Astrocyte of the spinal cord (primary cell): ENCODE data around the gene OGFOD1.

Experiments
- DNase-seq: peaks from one replicate; pipeline ENCODE4 v3.0.0; 2011; ENCODE audit warnings: low read depth, low spot score
- H3K4me3 ChIP-seq: 2 replicates; pipeline ENCODE4 v1.5.1; 2011; ENCODE audit warnings: low read depth, mild to moderate bottlenecking, low read length, moderate library complexity
- CTCF ChIP-seq: IDR thresholded peaks from 2 replicates; pipeline ENCODE4 v1.5.1; 2012; ENCODE audit warnings: low read depth, mild to moderate bottlenecking, low read length, inconsistent platforms
- in situ Hi-C: cut with HindIII; loops from 2 replicates; pipeline ENCODE4 v1.10.0; 2017; ENCODE audit warnings: low sequenced_read_pairs

The OGFOD1 gene

GRCh38 chr16:56506941-56507340 is 55.6 kb downstream of the OGFOD1 start:
- in situ Hi-C loops, result no loop called here
- DNase-seq, result peak; percentile 59
- no peak for TF ChIP-seq CTCF
- H3K4me3 ChIP-seq, result no peak overlapping the region

- no peak overlapping the region for H3K4me3 ChIP-seq
- DNase-seq, result no peak
- in situ Hi-C loops, result no loop called here
- no peak for TF ChIP-seq CTCF
Measured at GRCh38 chr16:56510544-56510943, 59.2 kb downstream of the OGFOD1 start.

- TF ChIP-seq CTCF, result no peak
- no peak for DNase-seq
- in situ Hi-C loops, result no loop called here
- H3K4me3 ChIP-seq, result no peak overlapping the region
Measured at GRCh38 chr16:56512025-56512424, 60.7 kb downstream of the OGFOD1 start.

- TF ChIP-seq CTCF, result no peak
Measured at GRCh38 chr16:56513091-56513490, 61.7 kb downstream of the OGFOD1 start.

GRCh38 chr16:56513972-56514371 is 62.6 kb downstream of the OGFOD1 start:
- in situ Hi-C loops, result no loop called here
- H3K4me3 ChIP-seq, result no peak overlapping the region
- peak; percentile 68 for TF ChIP-seq CTCF
- peak; percentile 74 for DNase-seq

More at GRCh38 chr16:56513091-56513490, 61.7 kb downstream of the OGFOD1 start:
- no peak overlapping the region for H3K4me3 ChIP-seq
- DNase-seq, result no peak
- in situ Hi-C loops, result no loop called here

GRCh38 chr16:56514845-56515244 is 63.5 kb downstream of the OGFOD1 start:
- H3K4me3 ChIP-seq, result no peak overlapping the region
- no peak for DNase-seq
- no peak for TF ChIP-seq CTCF
- in situ Hi-C loops, result no loop called here

GRCh38 chr16:56515665-56516064 is 64.3 kb downstream of the OGFOD1 start:
- in situ Hi-C loops, result no loop called here
- no peak for DNase-seq
- TF ChIP-seq CTCF, result no peak
- no peak overlapping the region for H3K4me3 ChIP-seq
